NCI-H2081 (cell line): ENCODE results near the gene KCNK15.
"Not testable (repeated sequence)": the region's sequence is repeated elsewhere in the genome, so short reads cannot be mapped to it uniquely, and the experiment has no call there.

Experiments
- DNase-seq, 2 experiments: peaks; one replicate each; lab custom pipeline; 2025; lab: John Stamatoyannopoulos, UW

The KCNK15 gene

DNA sequence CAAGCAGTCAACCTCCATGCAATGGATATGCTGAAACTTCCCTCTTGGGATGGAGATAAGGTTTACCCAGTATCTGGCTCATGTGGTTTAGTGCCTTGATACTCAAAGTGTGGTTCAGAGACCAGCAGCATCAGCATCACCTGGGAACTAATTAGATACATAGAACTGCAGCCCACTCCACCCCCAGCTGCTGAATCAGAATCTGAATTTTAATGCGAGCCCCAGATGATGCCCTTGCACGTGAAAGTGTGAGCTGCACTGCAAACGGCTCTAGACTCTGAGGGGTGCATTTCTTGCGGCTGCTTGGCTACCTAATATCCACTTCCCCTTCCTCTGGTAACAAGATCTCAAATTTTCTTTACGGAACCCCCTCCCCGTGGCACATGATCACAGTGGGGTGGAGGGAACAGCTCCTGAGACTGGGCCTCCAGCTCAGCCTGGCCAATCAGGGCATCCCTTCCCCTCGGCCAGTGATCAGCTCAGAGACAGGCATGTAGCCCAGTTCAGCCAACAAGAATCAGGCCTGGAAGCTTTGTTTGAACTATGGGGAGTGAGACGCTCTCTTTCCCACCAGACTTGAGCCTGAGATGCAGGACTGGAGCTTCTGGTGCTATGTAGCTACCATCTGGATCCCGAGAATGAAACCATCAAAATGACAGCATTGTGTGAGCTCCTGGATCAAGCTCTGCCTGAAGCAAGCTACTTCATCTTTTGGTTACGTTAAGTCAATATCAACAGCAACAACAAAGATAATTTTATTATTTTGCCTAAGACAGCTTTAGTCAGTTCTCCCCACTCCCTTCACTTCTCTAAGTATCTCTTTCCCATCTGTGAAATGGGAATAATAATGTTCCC is 12.8 kb downstream of the KCNK15 start:
- no peak for DNase-seq

DNA sequence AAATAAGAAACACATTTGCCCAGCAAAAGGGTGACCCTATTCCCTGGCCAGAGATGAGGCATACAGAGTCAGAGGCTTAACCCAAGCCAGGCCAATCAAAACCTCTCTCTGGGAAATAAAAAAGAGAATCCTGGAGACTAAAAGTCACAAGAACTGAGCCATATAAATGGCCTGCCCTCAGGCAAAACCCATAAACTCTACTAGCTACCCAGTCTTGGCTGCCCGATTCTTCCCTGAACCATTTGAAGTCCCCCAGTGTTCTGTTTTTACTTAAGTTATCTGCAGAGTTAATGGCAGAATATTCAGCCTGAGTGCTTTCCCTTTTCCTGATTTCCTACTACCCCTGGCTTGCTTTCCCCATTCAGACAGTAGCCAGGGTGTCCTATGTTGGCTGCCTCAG is 13.9 kb downstream of the KCNK15 start:
- no peak for DNase-seq

DNA sequence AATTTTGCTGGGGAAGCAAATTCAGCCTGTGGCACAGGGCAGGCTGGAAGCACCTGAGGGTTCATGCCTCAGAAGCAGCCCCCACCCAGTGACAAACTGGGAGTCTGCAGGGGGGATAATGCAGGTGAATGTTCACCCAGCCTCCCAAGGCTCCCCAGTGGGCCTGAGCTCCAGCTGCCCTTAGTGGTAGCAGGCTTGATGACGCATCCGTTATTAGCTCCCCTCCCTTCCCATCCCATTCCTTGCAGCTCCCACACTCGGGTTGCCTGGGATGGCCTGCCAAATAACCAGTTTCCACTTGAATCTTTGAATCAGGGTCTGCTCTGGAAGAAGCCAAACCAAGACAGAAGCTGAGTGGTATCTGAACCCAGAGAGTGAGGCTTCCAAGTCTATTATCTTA is 15.8 kb downstream of the KCNK15 start:
- no peak for DNase-seq

DNA sequence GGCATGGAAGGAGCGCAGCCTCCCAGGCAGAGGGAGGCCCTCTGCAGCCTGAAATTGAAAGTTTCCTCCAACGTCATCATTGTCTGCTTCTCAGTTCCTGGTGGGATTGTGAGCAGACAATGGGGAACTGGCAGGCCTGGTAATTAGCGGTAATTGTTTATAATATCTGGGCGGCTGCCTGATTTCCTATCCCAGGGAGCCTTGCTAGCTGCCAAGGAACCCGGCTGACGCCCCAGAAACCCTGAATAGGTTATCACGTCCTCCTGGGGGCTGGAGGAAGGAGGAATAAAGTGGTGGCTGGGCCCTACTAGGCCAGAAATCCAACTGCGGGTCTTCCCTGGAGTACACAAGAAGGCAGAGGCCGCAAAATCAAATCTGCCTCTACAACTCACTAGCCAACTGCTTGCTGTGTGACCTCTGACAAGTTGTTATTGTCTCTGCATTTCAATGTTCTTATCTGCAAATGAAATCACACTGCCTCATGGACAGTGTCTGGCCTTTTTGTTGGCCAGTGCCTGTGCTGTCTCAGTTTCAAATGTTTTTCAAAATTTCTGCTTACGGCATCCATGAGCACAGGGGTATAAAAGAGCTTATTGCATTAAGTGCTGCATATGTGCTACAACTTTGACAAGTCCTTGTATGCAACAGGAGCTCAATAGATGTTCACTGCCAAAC is 16.9 kb downstream of the KCNK15 start:
- peak in 1 of 2 experiments; percentile 5 for DNase-seq

DNA sequence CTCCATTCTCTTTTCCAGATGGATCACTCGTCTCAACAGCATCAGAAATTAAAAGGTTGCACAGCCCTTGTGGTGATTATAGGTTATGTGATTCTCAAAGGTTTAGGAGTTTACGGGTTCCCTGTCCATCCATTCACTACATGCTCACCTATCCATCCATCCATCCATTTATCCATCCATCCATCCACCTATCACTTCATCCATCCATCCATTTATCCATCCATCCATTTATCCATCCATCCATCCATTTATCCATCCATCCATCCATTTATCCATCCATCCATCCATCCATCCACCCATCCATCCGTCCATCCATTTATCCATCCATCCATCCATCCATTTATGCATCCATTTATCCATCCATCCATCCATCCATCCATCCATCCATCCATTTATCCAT is 18.1 kb downstream of the KCNK15 start:
- DNase-seq = not testable (repeated sequence)

DNA sequence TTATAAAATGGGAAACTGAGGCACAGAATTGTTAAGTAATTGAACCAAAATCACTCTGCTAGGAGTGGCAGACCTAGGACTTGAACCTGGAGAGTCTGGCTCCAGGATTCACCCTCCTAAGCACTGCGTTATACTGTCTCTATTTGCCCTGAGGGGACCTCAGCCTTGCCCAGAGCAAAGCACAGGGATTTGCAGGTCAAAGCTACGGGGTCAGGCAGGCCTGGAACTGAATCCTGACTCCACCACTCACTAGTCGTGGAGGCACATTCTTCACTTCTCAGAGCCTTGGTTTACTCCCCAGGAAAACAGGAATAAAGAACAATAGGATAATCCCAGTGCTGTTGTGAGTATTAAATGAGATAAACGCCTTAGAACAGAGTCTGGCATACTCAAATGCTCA is 19.4 kb downstream of the KCNK15 start:
- DNase-seq = no peak

DNA sequence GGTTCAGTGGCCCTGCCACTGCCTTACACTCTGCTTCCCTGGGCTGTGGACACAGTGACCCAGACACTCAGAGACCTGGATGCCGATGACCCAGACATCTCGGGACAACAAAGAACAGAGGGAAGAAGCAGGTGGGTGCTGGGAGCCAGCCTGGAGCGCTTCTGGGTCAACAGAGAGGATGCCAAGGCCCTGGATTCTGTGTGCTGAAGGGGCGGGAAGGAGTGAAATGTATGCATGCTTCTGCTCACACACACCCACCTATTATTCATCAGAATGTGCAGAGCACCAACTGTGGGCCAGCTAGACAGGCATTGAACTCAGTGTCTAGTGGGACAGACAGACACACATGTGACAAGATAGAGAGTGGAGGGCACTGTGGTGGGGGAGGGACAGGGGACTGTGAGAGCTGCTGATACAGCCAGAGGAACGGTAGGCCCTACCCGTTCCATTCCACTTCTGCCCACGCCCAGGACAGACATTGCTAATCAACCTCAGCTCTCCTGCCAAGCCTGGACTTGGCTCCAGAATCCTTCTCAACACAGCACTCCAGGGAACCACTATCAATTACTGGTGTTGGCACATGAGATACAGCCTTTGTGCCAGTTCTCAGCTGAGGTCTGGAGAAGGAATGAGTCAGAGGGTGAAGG is 20.2 kb downstream of the KCNK15 start:
- peak in 1 of 2 experiments; percentile 52 for DNase-seq

DNA sequence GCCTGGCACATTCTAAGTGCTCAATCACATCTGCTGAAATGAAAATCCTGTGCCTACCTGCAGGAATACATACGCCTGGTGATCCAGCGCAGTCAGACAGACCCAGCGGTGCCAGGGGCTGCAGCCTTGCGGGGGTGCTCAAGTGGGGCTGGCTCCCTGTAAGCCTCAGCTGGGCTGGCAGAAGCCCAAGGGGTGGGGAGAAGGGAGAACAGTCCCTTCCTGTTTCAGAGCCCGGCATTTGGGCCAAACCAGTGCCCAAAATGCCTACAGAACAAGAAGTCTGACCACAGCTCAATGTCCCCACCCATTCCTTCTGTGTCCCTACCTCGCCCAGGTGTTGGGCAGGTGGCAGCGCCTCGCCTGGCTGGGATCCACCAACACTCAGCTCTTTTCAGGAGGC is 22.6 kb downstream of the KCNK15 start:
- DNase-seq = no peak

DNA sequence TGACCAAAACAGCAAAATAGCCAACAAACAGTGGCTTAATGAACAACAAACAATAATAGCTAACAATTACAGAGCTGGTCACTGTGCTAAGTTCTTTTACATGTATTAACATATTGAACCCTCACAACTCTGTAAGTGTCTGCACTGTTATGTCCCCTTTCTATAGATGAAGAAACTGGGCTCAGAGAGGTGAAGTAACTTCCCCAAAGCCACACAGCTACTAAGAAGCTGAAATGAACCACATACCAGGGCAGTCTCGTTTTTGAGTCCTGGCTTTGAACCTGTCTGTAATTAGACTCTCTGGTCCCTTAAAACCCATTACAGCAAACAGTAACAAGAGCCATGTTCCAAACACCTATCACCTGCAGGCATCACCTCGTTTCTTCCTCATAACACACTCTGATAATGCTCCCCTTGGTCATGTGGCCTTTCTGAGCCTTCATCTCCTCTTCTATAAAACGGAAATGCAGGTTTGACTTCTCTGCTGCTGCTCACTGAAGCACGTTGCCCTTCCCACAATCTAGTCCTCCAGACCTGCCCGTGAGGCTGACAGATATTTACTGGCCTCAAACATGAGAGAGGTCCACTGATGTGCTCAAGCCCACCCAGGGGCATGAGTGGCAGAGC is 23.3 kb downstream of the KCNK15 start:
- no peak for DNase-seq

DNA sequence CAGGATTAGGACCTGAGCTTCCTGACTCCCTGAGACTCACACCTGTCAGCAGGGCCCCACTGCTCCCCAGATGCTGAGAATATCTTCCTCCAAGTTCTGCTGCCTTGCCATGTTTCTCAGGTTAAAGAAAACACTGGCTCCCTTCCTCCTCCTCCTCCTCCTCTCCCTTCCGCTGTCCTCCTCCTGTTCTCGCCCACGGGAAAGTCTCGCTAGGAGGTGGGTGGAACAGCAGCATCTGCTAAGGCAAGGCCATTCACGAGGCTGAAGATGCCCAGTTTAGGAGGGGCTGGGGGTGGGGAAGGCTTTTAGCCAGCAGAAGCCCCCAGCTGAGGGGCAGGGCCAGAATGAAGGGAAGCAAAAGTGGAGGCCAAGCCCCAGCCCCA is 23.8 kb downstream of the KCNK15 start:
- no peak for DNase-seq

DNA sequence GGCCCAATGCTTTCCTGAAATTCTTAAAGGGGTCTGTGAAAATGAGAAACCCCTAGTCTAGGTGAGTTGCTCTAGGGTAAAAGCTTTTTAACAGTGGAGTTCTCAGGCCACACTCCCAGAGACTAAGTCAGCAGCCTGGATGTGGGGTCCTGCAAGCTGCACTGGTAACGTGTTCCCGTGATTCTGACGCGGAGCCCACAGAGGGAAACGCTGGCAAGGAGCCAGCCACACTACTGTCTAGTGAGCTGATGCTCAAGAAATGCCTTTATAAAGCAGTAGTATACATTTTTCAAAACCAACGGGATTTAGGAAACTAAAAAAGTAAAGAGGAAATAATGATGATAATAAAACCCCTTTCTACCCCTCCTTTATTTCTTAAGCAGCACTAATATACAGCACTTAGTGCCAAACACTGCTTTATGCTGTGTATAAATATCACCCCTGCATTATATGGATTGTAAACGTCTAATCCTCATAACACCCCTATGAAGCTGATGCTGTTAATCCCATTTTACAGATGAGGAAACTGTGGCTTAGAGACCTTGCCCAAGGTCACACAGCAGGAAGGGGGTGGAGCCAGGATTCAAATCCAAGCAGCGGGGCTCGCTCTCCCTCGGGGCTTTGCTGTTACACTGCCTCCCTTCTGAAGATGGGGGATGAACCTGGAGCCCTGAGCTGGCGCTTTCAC is 25.0 kb downstream of the KCNK15 start:
- DNase-seq = no peak

DNA sequence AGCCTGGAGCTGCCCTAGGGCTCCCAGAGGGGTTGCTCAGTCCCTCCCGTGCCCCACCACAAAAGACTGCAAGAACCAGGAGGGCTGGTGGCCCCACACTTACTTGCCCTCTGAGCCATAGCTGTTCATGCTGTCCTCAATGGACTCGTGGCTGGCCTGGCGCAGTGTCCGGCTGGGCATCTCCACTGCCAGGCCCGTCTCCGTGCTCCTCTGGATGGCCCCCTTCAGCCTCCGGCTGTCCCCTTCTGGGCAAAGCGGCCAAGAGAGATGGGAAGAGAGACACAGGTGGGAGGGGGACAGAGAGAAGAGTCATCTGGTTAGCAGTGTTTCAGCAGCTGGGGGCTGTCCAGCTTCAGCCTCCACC is 25.5 kb downstream of the KCNK15 start:
- no peak for DNase-seq

DNA sequence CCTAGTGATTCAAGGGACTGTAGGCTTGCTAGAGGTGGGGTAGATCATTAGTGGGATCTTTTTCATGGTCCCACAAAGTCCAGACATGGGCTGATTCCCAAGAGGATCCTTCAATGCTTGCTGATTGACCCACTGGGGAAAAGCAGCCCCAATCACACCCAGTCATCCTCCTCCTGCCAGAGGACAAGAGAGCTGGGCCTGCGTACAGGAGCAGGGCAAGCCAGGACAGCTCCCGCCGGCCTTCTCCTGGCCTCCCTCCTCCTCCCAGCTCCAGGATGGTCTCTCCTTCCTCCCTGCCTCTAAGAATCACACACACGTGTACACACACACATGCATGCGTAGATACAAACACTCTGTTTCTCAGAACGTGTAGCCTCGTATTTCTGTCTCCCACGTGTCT is 27.0 kb downstream of the KCNK15 start:
- no peak for DNase-seq

DNA sequence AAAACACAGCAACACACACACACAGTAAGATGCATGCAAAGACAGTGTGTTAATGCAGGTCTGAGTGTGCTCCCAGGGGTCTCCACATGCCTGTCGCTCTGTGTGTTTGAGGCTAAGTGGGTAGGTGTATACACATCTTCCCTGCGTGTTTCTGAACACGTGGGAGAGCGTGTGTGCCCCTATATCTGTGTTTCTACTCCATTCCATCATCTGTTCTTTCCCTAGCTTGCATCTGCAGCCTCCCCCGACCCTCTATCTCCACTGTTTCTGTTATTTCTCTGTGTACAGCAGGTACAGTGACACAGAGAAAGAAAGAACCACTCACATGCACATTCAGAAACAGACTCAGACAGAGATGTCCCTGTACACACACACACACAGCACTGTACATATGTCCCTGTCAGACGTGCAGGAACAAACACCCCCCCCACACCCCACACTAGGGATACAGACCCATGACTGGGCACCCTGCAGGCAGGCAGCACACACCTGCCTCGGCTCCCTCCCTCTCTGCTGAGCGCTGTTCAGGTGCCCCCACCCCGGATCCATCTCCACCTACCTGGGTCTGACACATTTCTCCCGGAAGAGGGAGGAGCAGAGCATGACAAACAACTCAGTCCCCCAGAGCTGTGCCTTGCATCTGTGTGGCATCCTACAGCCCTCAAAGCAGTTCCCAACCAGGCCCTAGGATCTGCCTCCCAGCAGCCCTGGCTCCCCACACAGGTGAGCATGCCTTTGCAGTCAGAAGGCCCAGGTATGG is 27.6 kb downstream of the KCNK15 start:
- peak in 1 of 2 experiments; percentile 13 for DNase-seq

DNA sequence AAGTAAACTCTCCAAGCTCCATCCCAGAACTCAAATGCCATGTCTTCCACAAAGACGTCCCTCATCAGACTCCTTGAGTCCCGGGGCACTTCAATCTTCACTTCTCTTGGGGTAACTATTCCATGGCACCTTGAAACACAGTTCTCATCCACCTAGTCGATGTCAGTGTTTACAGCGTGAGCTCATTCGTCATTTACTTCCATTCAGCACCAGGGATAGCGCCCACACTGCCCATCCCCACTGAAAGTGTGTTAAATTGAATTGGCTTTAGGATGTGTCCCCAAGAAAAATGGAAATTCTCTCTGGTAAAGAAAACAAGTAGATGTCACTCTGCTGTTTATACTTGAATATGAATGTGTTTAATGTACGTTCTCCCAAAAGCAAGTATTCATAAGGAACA is 31.3 kb downstream of the KCNK15 start:
- DNase-seq = no peak

DNA sequence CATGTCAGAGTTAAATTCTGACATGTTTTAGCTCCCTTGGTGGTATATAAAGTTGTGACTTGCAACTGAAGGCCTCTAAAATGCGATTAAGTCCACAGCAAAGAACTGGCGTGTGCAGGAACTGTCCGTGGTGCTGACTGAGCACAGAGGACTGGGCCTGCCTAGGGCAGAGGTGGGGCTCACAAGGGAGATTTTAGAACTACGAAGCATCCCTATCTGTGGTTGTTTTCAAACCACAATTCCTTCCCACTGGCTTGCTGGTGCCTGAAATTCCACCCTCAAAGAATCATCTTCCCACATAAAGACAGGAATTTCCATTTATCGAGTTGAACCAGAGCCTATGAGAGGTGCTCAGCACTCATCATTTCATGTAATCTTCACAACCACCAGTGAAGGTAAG is 34.6 kb downstream of the KCNK15 start:
- DNase-seq = no peak

DNA sequence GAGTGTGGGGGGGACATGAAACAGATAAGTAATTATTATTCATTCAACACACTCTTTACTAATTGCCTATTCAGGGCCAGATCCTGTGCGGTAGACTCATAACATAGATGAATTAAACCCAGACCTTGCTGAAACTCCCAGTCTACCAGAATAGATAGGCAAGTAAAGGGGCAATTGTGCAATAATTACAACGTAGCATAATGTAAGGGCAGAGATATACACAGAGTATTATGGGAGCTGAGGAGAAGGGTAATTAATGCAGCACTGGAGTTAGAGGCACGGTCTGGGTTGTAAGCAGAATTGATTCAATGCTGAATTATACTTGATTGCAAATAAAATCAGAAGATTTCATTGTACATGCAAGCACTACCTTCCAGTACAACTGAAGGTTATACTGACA is 35.5 kb downstream of the KCNK15 start:
- no peak for DNase-seq

DNA sequence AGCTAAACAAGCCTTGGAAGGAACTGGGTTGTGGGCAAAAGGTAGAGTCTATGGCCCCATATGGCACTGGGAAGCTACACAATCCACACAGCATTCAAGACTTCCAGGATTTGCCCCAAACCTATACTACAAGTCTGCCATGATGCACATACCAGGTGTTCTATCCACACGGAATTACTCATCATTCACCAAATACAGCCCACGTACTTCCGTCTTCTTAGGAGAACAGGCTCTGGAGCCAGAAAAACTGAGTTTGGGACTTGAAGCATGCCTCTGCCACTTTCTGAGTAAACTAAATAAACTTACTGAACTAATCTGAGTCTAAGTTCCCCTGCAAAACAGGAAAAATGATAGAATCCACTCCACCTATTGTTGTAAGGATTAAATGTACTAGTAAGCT is 36.1 kb downstream of the KCNK15 start:
- DNase-seq = no peak

DNA sequence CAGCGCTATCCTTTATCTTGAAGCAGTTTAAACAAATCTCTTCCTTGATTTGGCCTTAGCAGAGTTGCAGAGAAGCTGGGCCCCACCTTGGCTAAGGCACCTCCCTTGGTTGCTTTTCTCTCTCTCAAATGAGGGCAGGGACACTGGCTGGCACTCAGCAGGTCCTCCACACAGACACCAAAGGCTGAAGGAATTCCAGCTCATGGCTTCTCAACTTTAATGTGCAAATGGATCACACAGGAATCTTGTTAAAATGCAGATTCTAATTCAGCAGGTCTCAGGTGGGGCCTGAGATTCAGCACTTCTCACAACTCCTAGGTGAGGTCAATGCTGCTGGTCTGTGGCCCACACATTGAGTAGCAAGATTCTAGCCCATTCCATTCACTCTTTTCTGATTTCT is 39.0 kb downstream of the KCNK15 start:
- no peak for DNase-seq

DNA sequence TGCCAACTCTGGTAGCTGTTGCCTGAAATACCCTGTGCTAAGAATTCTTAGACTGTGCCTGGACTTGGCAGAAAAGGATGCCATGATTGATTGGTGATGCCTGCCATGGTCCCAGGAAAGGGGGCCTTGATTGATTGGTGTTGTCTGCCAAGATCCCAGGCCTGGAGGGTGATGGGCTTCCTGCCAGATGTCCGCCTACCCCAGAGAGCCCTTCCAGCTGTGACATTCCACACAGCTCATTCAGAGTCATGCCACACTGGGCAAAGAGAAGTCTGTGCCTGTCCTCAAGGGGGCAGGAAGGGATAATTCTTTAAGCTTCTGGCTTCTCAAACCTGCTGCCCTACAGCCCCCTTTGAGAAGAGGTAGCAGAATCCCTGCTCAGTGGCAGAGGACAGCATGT is 40.1 kb downstream of the KCNK15 start:
- DNase-seq = peak in 1 of 2 experiments; percentile 39

DNA sequence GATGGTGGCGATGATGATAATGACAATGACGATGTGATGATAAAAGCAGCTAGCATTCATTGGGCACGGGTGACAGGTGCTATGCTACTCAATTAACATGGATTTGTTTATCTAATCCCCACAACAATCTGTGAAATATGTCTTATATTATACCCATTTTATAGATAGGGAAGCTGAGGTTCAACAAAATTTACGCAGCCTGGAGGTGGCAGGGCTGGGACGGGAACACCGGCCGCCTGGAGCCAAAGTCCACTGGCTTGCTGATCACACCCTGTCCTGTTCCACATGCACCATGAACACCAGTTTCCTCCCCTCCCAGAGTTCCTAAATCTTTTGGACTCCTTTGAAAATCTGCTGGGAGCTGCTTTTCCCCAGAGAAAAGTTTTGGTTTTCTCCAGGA is 41.6 kb downstream of the KCNK15 start:
- no peak for DNase-seq
